Effector CD4-positive, alpha-beta T cell (primary cell): ENCODE results near the gene RAI14.
"Not testable (repeated sequence)": the region's sequence is repeated elsewhere in the genome, so short reads cannot be mapped to it uniquely, and the experiment has no call there.

Experiments used
- DNase-seq: peaks from one replicate; pipeline ENCODE4 v3.0.0-alpha.2; 2020

The RAI14 gene

DNA sequence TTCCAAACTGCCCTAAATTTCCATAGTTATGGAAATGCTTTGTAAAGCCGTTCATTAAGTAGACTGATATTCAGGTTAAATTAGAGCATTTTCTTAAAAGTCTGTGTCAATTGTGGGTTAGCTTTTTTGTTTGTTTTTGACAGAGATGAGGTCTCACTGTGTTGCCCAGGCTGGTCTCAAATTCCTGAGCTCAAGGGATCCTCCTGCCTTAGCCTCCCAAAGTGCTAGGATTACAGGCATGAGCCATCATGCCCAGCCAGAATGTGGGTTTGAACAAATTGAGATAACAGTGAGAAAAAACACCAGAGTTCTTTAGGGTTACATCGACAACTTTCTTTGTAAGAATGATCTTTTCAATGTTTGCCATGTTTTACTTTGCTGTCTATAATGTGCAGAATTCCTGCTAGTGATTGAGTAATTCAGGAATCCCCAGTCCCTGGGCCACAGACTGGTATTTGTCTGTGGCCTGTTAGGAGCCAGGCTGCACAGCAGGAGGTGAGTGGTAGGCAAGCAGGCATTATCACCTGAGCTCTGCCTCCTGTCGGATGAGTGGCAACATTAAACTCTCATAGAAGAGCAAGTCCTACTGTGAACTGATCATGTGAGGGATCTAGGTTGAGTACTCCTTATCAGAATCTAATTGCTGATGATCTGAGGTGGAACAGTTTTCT, 80.5 kb downstream of the RAI14 start:
- DNase-seq = no peak

DNA sequence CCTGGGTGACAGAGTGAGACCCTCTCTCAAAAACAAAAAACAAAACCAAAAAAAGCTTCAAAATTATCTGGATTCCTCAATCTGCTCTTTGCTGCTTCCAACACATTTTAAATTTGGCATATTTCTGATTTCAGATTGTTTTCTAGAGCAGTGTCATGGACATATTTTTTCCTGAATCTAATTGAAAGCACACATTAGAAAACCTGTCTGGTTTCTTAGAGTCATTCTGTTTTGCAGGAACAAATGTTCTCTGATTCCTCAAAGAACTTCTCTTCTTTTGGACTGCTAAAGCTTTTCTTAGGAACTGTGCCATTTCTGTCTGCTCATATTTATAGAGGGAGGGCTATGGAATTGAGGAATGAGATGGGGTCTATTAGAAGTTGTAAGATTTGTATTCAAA, 81.6 kb downstream of the RAI14 start:
- no peak for DNase-seq

DNA sequence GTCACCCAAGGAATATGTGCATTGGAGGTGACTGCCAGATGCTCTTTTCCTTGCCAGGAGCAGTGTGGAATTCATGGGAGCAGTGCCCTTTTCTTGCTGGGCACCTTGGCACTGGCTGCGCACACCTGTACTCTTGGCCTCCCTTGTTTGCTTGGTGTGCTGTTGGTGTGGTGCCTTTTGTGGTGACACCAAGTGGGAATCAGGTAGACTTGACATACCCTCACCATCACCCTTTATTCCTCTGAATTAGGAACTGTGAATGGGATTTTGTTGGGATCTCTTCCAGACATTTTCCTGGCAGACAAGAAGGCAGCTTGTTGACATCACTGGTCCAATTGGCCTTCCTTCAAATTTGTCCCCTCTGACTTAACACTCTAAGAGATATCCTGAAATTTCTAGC, 82.3 kb downstream of the RAI14 start:
- DNase-seq = no peak

DNA sequence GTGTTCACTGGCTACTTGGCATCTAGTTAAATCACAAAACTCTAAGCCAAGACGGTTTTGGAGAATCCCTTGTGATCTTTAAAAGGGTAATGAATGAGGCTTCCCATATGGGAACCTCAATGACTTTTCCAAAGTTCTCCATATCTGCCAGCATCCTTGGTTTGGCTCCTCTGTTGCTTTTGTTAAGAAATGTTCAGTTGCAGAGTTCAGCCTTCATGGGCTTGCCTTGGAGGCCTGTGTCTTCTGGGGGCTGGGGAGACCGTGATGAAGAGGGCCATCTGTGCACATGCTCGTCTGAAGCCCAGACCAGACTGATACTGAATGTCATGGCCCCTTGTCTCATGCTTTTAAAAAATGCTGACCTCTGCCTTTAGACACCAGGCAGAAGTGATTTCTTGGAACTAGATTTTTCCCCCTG, 84.3 kb downstream of the RAI14 start:
- DNase-seq = no peak

DNA sequence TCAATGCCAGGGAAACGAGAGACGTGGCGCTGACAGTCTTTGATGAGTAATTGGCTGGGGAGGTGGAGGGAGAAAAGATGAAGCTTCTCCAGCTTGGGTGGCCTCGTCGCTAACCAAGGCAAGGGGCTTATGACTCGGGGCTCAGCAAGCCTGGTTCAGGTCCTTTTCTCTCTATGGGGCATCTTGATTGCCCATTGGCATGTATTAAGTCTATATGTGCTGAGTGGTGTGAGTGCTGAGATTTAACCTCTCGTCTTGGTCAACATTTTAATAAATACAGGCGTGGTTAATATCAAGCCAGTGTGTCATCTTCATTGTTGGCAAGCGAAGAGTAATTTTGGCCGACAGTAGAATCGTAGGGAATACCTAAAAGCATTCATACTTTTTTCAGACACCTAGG, 85.9 kb downstream of the RAI14 start:
- no peak for DNase-seq

DNA sequence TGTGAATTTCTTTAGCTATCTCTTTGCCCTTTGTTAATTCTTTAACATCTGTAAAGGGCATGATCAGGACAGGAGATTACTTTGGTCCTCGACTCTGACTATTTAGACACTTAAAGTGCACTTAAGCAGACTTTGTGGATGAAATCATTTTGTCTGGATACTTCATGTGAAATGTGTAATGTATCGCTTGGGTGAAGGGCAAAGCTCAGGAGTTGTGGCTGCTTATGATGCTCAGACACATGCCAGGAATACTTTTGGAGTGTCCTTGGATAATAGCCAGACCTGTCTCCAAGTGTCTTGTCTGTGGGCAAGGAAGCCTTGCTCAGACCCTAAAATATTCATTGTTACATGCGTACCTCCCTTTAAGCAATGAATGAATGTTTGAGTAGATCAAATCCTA, 87.8 kb downstream of the RAI14 start:
- DNase-seq = no peak

DNA sequence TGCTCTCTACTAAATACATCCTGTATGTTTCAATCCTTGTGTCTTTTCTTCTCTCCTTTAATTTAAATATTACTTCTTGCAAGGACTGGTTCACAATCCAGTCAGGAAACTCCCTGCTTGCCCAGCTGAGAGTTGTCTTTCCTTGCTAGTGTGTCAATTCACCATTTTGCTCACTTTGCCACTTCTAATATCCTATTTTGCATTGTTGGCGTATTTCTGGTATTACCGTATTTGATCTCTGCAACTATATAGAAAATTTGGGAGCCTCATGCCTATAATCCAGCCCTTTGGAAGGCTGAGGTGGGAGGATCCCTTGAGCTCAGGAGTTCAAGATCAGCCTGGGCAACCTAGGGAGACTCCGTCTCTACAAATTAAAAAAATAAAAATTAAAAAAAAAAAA, 92.3 kb downstream of the RAI14 start:
- no peak for DNase-seq

DNA sequence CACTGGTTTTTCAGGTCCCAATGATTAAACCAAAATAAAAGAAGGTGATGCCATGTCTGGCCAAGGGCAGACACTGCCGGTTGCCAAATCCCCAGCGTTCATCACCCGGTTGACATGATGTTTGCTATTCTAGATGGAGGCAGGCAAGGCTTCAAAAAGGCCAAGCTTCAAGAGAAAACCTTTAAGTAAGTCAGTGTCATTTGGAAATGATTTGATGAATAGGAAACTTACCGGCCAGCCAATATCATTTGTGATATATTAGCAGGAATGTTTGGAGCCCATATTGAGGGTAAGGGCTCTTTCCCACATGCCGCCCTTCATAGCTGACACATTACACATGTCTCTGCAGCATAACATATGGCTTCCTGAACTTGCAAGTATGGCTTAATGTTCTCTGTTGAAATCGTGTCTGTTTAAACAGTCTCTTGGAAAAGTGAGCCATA, 93.3 kb downstream of the RAI14 start:
- no peak for DNase-seq

DNA sequence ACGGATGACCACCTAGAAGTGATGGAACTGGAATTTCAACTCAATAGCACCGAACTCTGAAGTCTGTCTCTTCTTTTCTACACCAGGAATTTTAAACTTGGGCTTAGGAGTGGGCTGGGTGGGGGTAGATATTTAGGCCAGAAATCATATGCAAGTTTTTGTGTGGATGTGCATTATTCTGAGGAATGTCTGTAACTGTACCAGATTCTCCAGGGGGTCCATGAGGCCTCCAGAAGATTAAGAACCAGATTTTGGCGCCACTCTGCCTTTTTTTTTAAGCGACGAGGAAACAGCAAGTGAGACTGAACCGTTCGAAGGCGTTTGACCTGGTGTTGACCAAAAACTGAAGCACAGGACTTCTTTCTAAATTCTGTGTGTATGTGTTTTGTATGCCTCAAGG, 94.1 kb downstream of the RAI14 start:
- DNase-seq = no peak

DNA sequence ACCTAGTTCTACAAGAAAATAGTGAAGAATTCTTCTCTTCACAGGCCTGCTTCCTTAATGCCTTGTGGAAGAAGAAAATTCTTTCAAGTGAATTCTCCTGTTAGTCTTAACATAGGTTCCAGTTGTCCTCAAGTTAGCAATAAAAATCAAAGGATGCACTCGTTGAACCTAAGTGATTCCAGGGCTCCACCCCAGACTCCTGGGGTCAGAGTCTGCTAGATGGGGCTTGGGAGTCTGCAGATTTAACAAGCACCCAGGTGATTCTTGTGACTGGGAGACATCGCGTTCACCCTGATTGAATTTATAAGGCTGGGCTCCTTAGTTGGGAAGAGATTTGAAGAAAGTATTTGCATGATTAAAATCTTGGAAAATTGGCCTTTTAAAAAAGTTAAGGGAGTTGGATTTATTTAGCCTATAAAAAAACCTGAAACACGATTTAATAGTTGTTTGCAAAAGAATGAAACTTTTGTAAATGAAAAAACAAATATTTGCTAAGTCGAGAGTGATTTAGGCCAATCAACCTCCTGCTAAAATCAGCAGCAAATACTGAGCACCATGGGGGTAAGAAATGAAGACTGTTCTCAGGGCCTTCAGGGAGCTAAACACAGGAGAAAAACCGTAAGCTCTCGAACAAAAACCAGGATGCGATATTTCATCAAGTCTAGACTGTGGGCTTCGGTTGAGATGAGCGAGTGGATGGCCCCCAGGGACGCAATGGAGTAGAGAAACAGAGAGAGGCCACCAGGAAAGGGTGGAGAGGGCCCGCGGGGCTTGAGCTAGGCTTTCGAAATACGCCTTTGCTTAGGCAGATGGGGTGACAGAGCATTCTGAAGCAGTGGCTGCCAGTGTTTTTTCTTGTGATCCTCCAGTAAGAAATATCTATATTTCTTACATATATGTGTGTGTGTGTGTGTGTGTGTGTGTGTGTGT, 95.9 kb downstream of the RAI14 start:
- no peak for DNase-seq

DNA sequence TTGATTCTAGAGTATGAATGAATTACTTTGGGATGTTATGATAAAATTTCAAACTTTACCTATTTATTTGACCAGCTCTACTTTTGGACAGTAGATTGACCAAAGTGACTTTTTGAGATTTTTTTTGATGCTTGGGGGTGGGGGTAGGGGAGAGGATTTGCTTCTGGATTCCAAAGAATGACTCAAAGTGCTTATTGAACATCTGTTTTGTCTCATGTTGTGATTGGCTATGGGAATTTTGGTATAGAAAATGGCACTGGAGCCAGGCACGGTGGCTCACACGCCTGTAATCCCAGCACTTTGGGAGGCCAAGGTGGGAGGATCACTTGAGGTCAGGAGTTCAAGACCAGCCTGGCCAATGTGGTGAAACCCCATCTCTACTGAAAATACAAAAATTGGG, 97.1 kb downstream of the RAI14 start:
- DNase-seq = not testable (repeated sequence)

DNA sequence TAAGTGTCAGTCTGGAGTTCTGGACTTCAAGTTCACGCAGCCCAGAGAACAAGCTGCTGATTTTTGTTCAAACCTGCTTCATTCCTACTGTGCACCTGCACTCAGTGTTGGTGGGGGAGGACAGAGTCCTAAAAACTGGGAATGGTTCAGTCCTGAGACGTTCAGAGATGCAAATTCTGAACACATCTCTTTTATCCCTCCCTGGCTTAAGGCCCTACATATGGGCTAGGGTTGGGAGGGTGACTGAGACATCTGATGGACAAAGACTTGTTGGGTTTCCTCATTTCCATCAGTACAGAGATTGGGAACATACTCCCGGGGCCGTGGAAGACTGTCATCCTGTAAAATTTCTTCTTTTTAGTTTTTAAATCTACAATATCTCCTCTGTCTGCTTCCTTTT, 99.8 kb downstream of the RAI14 start:
- DNase-seq = no peak

DNA sequence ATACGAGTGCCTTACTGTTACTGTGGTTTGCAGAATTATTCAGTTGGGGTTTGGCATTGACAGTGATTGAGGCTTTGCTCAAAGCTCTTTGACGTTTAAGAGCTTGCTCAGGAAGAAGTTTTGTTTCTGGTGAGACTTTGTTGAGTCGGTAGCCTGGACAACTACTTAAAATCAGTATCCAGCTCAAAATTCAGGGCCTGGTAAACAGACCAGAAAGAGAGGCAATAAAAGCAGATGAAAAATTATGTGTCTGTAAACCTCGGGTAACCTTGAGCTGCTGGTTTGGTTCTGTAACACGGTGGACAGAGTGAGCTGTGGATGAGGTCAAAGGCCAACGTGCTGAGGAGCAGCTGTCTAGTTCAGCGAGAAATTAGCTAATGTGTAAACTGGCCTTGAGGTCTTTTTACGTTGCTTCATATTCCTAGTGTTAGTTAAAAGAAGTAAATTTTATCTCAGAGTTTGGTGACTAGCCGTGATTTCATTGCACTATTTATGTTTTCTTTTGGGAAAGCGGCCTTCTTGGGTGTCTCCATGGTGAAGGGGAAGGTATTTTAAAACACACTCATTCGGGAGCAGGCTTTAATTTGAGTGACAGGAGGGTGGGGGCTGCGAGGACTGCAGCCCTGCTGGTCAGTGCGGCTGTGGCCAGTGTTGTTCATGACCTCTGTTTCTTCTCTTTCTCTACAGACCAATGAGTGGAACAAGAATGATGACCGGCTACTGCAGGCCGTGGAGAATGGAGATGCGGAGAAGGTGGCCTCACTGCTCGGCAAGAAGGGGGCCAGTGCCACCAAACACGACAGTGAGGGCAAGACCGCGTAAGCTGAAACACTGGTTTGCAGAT, 100.9 kb downstream of the RAI14 start:
- DNase-seq = no peak

DNA sequence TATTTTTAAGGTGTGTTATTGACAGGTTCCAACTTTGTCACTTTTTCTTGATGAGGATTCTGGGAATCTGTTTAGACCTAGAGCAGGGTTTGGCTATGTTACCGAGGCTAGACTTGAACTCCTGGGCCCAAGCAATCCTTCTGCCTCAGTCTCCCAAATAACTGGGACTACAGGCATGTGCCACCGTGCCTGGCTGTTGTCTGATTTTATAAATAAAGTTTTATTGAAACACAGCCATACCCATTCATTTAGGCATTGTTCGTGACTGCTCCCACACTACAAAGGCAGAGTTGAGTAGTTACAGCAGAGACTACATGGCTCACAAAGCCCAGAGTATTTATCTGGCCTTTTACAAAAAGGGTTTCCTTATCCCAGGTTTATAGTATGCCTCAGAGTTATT, 102.4 kb downstream of the RAI14 start:
- DNase-seq = no peak

DNA sequence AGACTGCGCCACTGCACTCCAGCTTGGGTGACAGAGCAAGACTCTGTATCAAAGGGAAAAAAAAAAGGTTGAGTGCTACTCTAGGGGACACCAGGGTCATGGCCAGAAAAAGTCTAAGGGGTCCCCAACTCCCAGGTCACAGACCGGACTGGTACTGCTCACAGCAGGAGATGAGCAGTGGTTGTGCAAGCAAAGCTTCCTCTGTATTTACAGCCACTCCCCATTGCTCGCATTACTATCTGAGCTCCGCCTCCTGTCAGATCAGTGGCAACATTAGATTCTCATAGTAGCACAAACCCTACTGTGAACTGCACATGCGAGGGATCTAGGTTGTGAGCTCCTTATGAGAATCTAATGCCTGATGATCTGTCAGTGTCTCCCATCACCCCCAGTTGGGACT, 103.1 kb downstream of the RAI14 start:
- not testable (repeated sequence) for DNase-seq

DNA sequence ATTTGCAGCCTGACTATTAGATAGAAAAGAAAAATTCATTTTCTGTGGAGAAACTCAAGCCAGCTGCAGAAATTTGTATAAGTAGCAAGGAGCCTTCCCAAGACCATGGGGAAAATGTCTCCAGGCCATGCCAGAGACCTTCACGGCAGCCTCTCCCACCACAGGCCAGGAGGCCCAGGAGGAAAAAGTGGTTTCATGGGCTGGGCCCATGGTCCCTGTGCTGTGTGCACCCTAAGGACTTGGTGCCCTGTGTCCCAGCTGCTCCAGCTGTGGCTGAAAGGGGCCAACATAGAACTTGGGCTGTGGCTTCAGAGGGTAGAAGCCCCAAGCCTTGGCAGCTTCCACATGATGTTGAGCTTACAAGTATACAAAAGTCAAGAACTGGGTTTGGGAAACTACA, 109.5 kb downstream of the RAI14 start:
- no peak for DNase-seq

DNA sequence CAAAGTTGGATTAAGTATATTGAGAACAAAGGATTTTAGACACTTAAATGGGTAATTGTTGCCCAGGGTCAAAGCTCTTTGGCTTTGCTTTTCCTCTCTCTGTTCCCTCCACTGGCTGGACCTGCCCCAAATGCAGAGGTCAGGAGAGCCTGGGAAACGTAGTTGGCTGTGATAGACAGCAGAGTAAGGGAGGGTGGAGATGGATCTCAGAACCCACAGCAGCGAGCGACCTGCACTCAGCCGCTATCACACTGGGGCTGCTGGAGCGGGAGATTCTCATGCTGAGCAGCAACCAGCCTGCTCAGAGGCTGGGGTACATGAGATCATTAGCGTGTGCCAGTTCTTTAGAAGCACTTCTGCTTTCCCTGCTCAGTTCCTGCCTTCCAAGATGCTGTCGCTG, 111.1 kb downstream of the RAI14 start:
- DNase-seq = no peak

DNA sequence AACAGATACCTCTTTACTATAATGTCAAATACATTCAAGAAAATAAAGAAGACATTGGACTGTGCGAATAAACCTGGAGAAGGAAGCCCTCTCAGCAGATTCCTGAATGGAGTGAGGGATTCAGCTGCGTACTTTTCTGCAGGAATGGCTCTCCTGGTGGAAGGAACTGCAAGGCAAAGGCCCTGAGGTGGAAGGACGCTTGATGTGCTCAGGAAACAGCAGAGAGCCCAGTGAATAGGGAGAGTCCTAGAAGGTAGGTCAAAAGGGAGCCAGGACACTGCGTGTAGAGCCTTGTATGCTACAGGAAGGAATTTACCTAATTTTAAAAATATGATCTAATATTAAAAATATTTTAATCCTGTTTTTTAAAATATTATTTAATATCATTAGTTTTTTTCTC, 114.4 kb downstream of the RAI14 start:
- no peak for DNase-seq

DNA sequence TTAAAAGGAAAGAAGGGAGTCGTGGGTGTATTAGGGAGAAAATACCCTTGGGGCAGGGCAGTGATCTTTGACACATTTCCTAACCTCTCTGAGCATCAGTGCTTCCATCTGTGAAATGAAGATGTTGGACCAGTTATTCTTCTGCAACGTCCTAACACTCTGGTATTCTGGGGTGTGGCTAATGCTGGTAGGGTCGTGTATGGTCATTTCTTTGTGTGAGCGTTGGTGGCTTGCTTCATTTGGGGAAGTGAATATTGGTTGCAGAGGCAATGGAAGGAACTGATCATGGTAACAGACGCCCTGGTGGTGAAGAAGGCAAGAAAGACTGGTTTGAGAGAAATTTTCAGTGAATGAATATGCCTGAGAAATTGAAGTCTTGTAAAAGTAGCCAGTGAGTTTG, 114.9 kb downstream of the RAI14 start:
- no peak for DNase-seq

DNA sequence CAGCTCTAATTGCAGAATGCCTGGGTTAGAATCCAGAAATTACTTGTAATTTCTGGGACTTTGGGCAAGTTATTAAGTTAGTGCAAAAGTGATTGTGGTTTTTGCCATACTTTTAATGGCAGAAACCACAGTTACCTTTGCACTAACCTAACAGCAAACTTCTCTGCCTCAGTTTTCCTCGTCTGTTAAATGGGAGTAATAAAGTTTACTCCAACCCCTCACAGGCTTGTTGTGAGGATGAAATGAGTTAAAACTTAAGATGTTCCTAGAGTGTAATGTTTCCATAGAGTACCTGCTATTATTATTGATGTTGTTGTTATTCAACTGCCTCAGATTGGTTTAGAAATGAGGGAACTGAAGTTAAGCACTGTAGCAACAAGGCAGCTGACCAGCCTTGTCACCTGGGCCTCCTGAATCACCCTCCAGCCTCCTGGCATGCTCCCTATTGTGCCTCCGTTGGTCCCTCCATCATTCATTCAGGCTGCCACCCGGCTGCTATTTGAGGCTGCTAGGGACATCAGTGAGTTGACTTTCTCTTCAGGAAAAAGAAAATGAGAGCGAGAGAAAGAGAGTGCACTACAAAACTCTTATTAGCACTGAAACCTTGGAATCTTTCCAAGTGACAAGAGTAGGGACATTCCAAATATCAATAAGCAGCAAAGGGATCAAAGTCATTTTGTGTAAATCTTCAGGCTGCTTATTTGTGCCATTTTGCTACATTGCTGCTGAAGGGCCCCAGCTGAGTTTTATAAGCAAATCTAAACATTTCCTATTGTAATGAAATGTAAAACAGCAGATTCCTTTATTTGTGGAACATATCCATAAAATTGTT, 116.4 kb downstream of the RAI14 start:
- DNase-seq = no peak

DNA sequence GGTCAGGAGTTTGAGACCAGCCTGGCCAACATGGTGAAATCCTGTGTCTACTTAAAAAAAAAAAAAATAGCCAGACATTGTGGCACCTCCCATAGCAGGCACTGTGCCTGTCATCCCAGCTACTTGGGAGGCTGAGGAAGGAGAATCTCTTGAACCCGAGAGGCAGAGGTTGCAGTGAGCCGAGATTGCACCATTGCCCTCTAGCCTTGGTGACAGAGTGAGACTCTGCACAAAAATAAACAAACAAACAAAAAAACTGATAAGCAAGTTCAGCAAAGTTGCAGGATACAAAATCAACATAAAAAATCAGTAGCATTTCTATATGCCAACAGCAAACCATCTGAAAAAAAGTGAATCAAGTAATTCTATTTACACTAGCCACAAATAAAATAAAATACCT, 118.0 kb downstream of the RAI14 start:
- no peak for DNase-seq

DNA sequence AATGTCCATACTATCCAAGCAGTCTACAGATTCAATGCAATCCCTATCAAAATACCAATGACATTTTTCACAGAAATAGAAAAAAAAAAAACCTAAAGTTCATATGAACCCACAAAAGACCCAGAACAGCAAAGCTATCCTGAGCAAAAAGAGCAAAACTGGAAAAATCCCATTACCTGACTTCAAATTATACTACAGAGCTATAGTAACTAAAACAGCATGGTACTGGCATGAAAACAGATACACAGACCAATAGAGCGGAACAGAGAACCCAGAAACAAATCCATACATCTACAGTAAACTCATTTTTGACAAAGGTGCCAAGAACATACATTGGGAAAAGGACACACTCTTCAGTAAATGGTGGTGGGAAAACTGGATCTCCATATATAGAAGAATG, 118.5 kb downstream of the RAI14 start:
- DNase-seq = not testable (repeated sequence)
